Spinal cord (tissue), 10 donors: ENCODE data around the gene TRIOBP. TPM values are rescaled to one million over a fixed set of nuclear protein-coding genes. Genes with fewer than 3 reads are reported as not detected.

Experiments
- DNase-seq, 6 donors: peaks; one replicate each; pipeline versions ENCODE4 v3.0.0 to v3.0.0-alpha.2; 2013 to 2015; ENCODE audit warnings: low spot score in 6 of 6, low read depth in 4 of 6
- H3K27ac ChIP-seq: one replicate; pipeline ENCODE4 v1.5.1; 2013; ENCODE audit warnings: low read depth, low read length, control low read depth
- H3K27me3 ChIP-seq: one replicate; pipeline ENCODE4 v1.6.1; 2013; ENCODE audit warnings: low read length; ENCODE audit not compliant: control insufficient read depth, insufficient read depth
- H3K36me3 ChIP-seq: one replicate; pipeline ENCODE4 v1.6.1; 2013; ENCODE audit warnings: low read length; ENCODE audit not compliant: control insufficient read depth, insufficient read depth
- H3K4me1 ChIP-seq: one replicate; pipeline ENCODE4 v1.6.1; 2013; ENCODE audit warnings: low read length; ENCODE audit not compliant: control insufficient read depth, insufficient read depth
- H3K4me3 ChIP-seq: one replicate; pipeline ENCODE4 v1.5.1; 2013; ENCODE audit warnings: low read depth, low read length, control low read depth
- H3K9me3 ChIP-seq: one replicate; pipeline ENCODE4 v1.6.1; 2013; ENCODE audit warnings: low read length; ENCODE audit not compliant: control insufficient read depth, insufficient read depth
- WGBS: methylation state at CpG from one replicate; pipeline ENCODE4 v1.1.5; 2013; ENCODE audit warnings: missing lambda C conversion rate; ENCODE audit not compliant: insufficient coverage; 5-methylcytosine and 5-hydroxymethylcytosine counted together
- polyA plus RNA-seq, 2 donors: library from polyadenylated mRNA; unstranded; fragments of 120-200 nt; gene quantifications; one replicate each; pipeline ENCODE4 v1.2.1, GENCODE V29; 2013; ENCODE audit not compliant: insufficient read length in 2 of 2
- total RNA-seq, 2 donors: library from RNA; depleted of rRNA in 1 of 2; stranded (reverse); fragments of 120-200 nt in 1 of 2; fragments of >200 nt in 1 of 2; gene quantifications; one replicate each; pipeline versions ENCODE4 v1.2.3 to v1.2.4, GENCODE V29; 2013 to 2014
- donor health status: healthy.

TRIOBP gene
- total and polyA plus RNA-seq, 4 donors: 32.3 to 72.9 (median 55.8) TPM

GRCh38 chr22:37657590-37658132 is 39.2 kb upstream of the TRIOBP start:
- H3K27ac ChIP-seq: peak overlapping the region; percentile 96
- 9% methylated on average over 5 of the region's 6 CpGs for WGBS
- DNase-seq: no peak
- no peaks in the 10 kb centered on the region for H3K36me3 ChIP-seq
- no peaks in the 10 kb centered on the region for H3K9me3 ChIP-seq
- H3K4me3 ChIP-seq: peak overlapping the region; percentile 69
- H3K4me1 ChIP-seq: peaks cover 41% of the 10 kb centered on the region
- no peaks in the 10 kb centered on the region for H3K27me3 ChIP-seq

- Histone ChIP-seq H3K4me1 (peaks cover 44% of the 10 kb centered on the region), H3K27ac (peak within 1 kb of the TSS; percentile 96), H3K4me3 (peak within 1 kb of the TSS; percentile 71), H3K36me3 (no peaks in the 10 kb centered on the region), H3K9me3 (no peaks in the 10 kb centered on the region), H3K27me3 (no peaks in the 10 kb centered on the region)
- WGBS: under 1% methylated on average over 94 of the region's 101 CpGs
- peak; percentile 99 to 100 (median 99) for DNase-seq
These were observed 38.4 kb upstream of the TRIOBP start, which contains the start of gene PDXP for GRCh38 chr22:37658133-37659065. TSS of gene PDXP (plus strand) at chr22:37658723. CDS start at chr22:37658783, 60 bp downstream.

GRCh38 chr22:37659066-37659896 is 37.6 kb upstream of the TRIOBP start:
- Histone ChIP-seq H3K4me1 (peaks cover 47% of the 10 kb centered on the region), H3K9me3 (no peaks in the 10 kb centered on the region), H3K4me3 (peak overlapping the region; percentile 71), H3K27ac (peak overlapping the region; percentile 7), H3K36me3 (no peaks in the 10 kb centered on the region), H3K27me3 (no peaks in the 10 kb centered on the region)
- WGBS: 2% methylated on average over 67 of the region's 68 CpGs
- peak in 1 of 6 donors; percentile 47 for DNase-seq

- H3K4me1 ChIP-seq: peaks cover 52% of the 10 kb centered on the region
- H3K27ac ChIP-seq: peak overlapping the region; percentile 7
- H3K27me3 ChIP-seq: no peaks in the 10 kb centered on the region
- no peak for DNase-seq
- H3K4me3 ChIP-seq: peak overlapping the region; percentile 71
- peaks cover 5% of the 10 kb centered on the region for H3K36me3 ChIP-seq
- 68% methylated on average over 12 of the region's 14 CpGs for WGBS
- H3K9me3 ChIP-seq: no peaks in the 10 kb centered on the region
These were observed 36.7 kb upstream of the TRIOBP start for GRCh38 chr22:37659897-37660708.

GRCh38 chr22:37660709-37661045 is 36.2 kb upstream of the TRIOBP start:
- Histone ChIP-seq H3K4me1 (peaks cover 58% of the 10 kb centered on the region), H3K9me3 (no peaks in the 10 kb centered on the region), H3K27me3 (no peaks in the 10 kb centered on the region), H3K4me3 (peak overlapping the region; percentile 22), H3K36me3 (peaks cover 11% of the 10 kb centered on the region), H3K27ac (peak overlapping the region; percentile 92)
- DNase-seq: no peak
- 100% methylated on average over 1 of the region's 2 CpGs for WGBS

GRCh38 chr22:37661160-37661924 is 35.5 kb upstream of the TRIOBP start:
- WGBS: 24% methylated on average over 6 of the region's 12 CpGs
- Histone ChIP-seq H3K36me3 (peaks cover 18% of the 10 kb centered on the region), H3K9me3 (no peaks in the 10 kb centered on the region), H3K27me3 (no peaks in the 10 kb centered on the region), H3K4me1 (peaks cover 65% of the 10 kb centered on the region), H3K4me3 (peak overlapping the region; percentile 22), H3K27ac (peak overlapping the region; percentile 92)
- peak in 4 of 6 donors; percentile 37 to 88 (median 70) for DNase-seq

GRCh38 chr22:37662039-37662438 is 34.8 kb upstream of the TRIOBP start:
- WGBS: 81% methylated on average over 3 of the region's 5 CpGs
- Histone ChIP-seq H3K4me1 (peaks cover 67% of the 10 kb centered on the region), H3K27ac (peak overlapping the region; percentile 67), H3K27me3 (no peaks in the 10 kb centered on the region), H3K4me3 (no peak overlapping the region), H3K9me3 (no peaks in the 10 kb centered on the region), H3K36me3 (peaks cover 25% of the 10 kb centered on the region)
- DNase-seq: no peak

- H3K27ac ChIP-seq: peak overlapping the region; percentile 81
- H3K4me3 ChIP-seq: no peak overlapping the region
- 83% methylated on average over 11 of the region's 16 CpGs for WGBS
- no peaks in the 10 kb centered on the region for H3K9me3 ChIP-seq
- no peak for DNase-seq
- H3K27me3 ChIP-seq: no peaks in the 10 kb centered on the region
- H3K4me1 ChIP-seq: peaks cover 58% of the 10 kb centered on the region
- peaks cover 34% of the 10 kb centered on the region for H3K36me3 ChIP-seq
These were observed 33.2 kb upstream of the TRIOBP start for GRCh38 chr22:37663521-37664140.
